Mucosa of descending colon (tissue), 3 donors: ENCODE data around the gene TMEM52. TPM values are rescaled to one million over a fixed set of nuclear protein-coding genes. Genes with fewer than 3 reads are reported as not detected.

Source experiments
- ATAC-seq: fragments of 200-7000 bp; cut with Tn5 transposase; one replicate; pipeline ENCODE4 v1.9.1; 2020; ENCODE audit warnings: mild to moderate bottlenecking, moderate library complexity
- DNase-seq, 3 donors: peaks; one replicate each; pipeline ENCODE4 v3.0.0-alpha.2; 2020
- H3K36me3 ChIP-seq: fragments of 200-600 bp; one replicate; pipeline ENCODE4 v1.8.0; 2021; ENCODE audit warnings: low read depth, mild to moderate bottlenecking
- H3K4me1 ChIP-seq: fragments of 200-600 bp; one replicate; pipeline ENCODE4 v1.8.0; 2021; ENCODE audit warnings: low read depth, mild to moderate bottlenecking
- H3K4me3 ChIP-seq: fragments of 200-600 bp; one replicate; pipeline ENCODE4 v1.8.0; 2021; ENCODE audit warnings: mild to moderate bottlenecking
- H3K9me3 ChIP-seq: fragments of 200-600 bp; one replicate; pipeline ENCODE4 v1.8.0; 2021; ENCODE audit warnings: mild to moderate bottlenecking
- intact Hi-C, 2 donors: fragments of 100-400 bp; cut with DNase I in 1 of 2; cut with micrococcal nuclease in 1 of 2; formaldehyde crosslinking; loops; one replicate each; pipeline versions ENCODE4 v1.11.0 to v1.11.1; 2022; cut with DNase I, micrococcal nuclease
- total RNA-seq, 3 donors: library from RNA; stranded (reverse); fragmentation: NEBNext Ultra II Directional in 2 of 3; extraction: Animal tissue kit (Norgen Biotek cat#: 25700) in 2 of 3; gene quantifications; one replicate each; pipeline versions ENCODE4 v1.2.1 to v1.2.4, GENCODE V29; 2021 to 2023
- TF ChIP-seq, protein P1 (sequence below): fragments of 200-600 bp; IDR thresholded peaks from one replicate; pipeline ENCODE4 v1.8.0; 2022; ENCODE audit warnings: antibody characterized with exemption, mild to moderate bottlenecking
- donor health status: DM: no; HTN: no; CAD: no; lungs with moderate emphysema.
- donor health status: DM: no; HTN: no; CAD: no.
- donor health status: DM: no; HTN: yes; CAD: no.

Gene TMEM52
- total RNA-seq, 3 donors from 2014 or later: 1.8 to 4.0 (median 3.0) TPM

DNA sequence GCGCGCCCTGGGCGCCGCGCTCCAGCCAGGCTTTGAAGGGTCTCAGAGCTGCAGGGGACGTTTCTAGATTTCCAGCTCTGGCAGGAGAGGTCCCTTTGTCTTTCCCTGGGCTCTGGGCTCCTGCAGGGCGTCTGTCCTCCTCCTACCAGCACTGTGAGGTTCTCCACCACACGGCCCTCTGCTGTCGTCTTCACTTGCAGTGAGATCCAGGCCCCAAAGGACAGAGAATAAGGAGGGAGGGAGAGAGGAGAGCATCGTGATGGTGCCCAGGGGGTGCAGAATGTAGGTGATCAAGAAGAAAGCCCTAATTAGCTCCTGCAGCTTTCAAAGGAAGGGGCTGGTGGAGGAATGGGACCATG is 24.0 kb downstream of the TMEM52 start:
- peaks cover 43% of the 10 kb centered on the region for H3K4me1 ChIP-seq
- H3K36me3 ChIP-seq: no peaks in the 10 kb centered on the region
- ATAC-seq: no peak
- no peak for DNase-seq
- TF ChIP-seq, protein P1, sequence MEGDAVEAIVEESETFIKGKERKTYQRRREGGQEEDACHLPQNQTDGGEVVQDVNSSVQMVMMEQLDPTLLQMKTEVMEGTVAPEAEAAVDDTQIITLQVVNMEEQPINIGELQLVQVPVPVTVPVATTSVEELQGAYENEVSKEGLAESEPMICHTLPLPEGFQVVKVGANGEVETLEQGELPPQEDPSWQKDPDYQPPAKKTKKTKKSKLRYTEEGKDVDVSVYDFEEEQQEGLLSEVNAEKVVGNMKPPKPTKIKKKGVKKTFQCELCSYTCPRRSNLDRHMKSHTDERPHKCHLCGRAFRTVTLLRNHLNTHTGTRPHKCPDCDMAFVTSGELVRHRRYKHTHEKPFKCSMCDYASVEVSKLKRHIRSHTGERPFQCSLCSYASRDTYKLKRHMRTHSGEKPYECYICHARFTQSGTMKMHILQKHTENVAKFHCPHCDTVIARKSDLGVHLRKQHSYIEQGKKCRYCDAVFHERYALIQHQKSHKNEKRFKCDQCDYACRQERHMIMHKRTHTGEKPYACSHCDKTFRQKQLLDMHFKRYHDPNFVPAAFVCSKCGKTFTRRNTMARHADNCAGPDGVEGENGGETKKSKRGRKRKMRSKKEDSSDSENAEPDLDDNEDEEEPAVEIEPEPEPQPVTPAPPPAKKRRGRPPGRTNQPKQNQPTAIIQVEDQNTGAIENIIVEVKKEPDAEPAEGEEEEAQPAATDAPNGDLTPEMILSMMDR: no peak
- H3K4me3 ChIP-seq: no peak overlapping the region
- H3K9me3 ChIP-seq: no peaks in the 10 kb centered on the region
- intact Hi-C loops: no loop called here

DNA sequence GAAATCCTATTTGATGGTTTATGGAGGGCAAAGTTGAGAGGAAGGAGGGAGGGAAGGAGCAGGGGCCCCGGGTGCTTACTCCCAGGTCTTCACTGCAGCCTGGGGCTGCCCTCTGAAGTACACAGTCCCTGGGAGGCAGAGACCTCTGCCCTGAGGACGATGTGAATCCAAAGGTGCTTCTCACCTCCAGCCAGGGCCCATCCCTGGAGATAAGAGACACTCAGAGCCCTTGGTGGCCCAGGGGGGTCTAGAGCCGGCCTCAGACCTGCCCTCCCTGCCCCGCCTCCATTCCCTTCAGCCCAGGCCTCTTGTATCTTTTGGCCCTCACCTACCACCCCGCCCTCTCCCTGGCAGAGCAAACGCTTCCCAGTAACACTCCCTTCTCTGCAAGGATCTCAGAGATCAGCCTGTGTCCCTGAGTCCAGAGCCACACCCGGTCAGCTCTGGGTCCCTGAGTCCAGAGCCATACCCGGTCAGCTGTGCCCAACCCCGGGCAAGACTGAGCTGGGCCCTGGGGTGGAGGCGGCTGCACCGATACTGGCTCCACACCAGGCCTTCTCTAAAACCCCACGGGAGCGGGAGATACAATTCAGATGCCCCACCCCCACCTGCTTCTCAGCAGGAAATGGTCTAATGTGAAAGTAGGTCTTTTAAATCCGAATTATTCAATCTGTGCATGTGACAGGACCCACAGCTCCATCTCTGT is 24.6 kb downstream of the TMEM52 start:
- DNase-seq: peak; percentile 86 to 87 (median 87)
- Histone ChIP-seq H3K4me3 (no peak overlapping the region), H3K36me3 (no peaks in the 10 kb centered on the region), H3K9me3 (no peaks in the 10 kb centered on the region), H3K4me1 (peaks cover 44% of the 10 kb centered on the region)
- intact Hi-C loops: no loop called here
- TF ChIP-seq, protein P1: no peak
- ATAC-seq: peak; percentile 70

DNA sequence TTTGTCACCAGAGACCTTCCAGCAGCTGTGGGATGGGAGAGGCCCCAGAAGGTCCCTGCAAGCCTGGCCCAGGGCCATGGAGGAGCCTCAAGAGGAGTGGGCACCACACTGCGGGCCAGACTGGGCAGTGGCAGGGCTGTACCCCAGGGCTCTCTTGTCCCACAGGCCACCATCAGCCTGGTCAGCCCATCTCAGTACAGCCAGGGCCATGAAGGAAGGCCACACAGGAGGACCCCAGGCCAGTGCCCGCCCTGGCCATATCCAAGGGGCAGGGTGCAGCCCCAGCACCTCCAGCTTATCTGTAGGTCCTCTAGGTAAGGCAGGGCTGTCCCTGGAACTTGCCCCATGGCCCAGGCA is 25.1 kb downstream of the TMEM52 start:
- no peak for ATAC-seq
- no peaks in the 10 kb centered on the region for H3K9me3 ChIP-seq
- no peak overlapping the region for H3K4me3 ChIP-seq
- no peaks in the 10 kb centered on the region for H3K36me3 ChIP-seq
- intact Hi-C loops: no loop called here
- DNase-seq: peak in 1 of 3 donors; percentile 66
- peaks cover 46% of the 10 kb centered on the region for H3K4me1 ChIP-seq
- TF ChIP-seq, protein P1: no peak

DNA sequence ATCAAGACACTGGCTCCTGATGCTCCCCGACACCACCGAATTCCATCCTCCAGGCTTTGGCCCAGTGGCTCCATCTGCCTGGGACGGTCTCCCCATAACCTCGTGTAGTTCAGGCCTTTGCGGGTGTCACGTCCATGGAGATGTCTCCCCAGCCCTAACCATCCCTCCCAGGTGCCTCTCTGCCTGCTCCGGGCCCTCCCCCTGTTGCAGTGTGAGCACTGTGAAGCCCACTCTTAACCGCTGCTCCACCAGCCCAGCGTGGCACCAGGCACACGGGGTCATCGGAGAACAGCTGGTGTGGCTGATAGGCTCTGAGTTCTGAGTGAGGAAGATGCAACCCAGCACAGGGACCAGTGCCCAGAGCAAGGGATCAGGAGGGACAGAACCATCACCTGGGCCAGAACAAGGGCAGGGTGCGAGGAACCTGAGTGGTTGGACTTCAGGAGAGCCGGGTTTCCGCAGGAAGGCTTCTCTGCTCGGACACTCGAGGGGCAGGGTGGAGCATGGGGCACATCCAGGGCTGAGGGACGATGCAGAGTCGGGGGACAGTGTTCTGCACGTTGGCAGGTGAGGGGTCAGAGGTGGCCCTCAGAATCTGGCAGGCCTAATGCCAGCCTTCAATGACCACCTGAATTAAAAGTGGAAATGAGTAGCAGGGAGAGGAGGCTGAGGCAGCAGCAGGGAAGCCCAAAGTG is 25.6 kb downstream of the TMEM52 start:
- H3K4me3 ChIP-seq: no peak overlapping the region
- intact Hi-C loops: no loop called here

DNA sequence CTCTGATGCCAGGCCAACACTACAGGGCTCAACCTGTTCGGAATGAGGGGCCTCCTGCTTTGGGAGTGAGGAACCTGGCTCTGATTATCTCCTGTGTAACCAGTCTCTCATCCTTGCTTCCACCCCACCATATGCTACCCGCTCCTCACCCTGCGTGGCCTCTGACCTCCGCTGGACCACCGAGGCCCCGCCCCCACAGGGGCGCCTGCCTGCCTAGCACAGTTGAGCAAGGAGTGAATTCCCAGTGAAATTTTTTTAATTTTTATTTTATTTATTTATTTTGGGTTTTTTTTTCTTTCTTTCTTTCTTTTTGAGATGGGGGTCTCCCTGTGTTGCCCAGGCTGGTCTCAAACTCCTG is 26.3 kb downstream of the TMEM52 start:
- DNase-seq (peak in 2 of 3 donors; percentile 42 to 62), ATAC-seq (no peak)
- intact Hi-C loops: no loop called here
- Histone ChIP-seq H3K4me3 (no peak overlapping the region), H3K9me3 (no peaks in the 10 kb centered on the region), H3K36me3 (no peaks in the 10 kb centered on the region), H3K4me1 (peaks cover 48% of the 10 kb centered on the region)
- TF ChIP-seq, protein P1: no peak

More for the DNA sequence above, 25.6 kb downstream of the TMEM52 start:
- no peaks in the 10 kb centered on the region for H3K36me3 ChIP-seq
- ATAC-seq: no peak
- TF ChIP-seq, protein P1: no peak
- DNase-seq: peak in 2 of 3 donors; percentile 43 to 59
- no peaks in the 10 kb centered on the region for H3K9me3 ChIP-seq
- peaks cover 47% of the 10 kb centered on the region for H3K4me1 ChIP-seq
